BE2C (cell line): Measurements from ENCODE around the gene COPS4.
"Not testable (repeated sequence)": the region's sequence is repeated elsewhere in the genome, so short reads cannot be mapped to it uniquely, and the experiment has no call there.

Experiments
- DNase-seq: peaks from one replicate; pipeline ENCODE4 v3.0.0-alpha.2; 2020
- H3K27me3 ChIP-seq: fragments of 250-450 bp; sonication (Bioruptor Pico); 2 replicates; pipeline ENCODE4 v1.5.1; 2020; ENCODE audit warnings: mild to moderate bottlenecking
- H3K36me3 ChIP-seq: fragments of 250-450 bp; sonication (Bioruptor Pico); 2 replicates; pipeline ENCODE4 v1.5.1; 2020; ENCODE audit warnings: mild to moderate bottlenecking
- H3K4me1 ChIP-seq: fragments of 250-450 bp; sonication (Bioruptor Pico); 2 replicates; pipeline ENCODE4 v1.5.1; 2020
- H3K4me3 ChIP-seq: 2 replicates; pipeline ENCODE4 v1.5.1; 2011; ENCODE audit warnings: low read depth, low read length
- H3K9me3 ChIP-seq: fragments of 250-450 bp; sonication (Bioruptor Pico); 2 replicates; pipeline ENCODE4 v1.5.1; 2020
- TF ChIP-seq, protein P1 (sequence below): IDR thresholded peaks from 2 replicates; pipeline ENCODE4 v1.5.1; 2012; ENCODE audit warnings: mild to moderate bottlenecking, low read depth, low read length

Gene COPS4

DNA sequence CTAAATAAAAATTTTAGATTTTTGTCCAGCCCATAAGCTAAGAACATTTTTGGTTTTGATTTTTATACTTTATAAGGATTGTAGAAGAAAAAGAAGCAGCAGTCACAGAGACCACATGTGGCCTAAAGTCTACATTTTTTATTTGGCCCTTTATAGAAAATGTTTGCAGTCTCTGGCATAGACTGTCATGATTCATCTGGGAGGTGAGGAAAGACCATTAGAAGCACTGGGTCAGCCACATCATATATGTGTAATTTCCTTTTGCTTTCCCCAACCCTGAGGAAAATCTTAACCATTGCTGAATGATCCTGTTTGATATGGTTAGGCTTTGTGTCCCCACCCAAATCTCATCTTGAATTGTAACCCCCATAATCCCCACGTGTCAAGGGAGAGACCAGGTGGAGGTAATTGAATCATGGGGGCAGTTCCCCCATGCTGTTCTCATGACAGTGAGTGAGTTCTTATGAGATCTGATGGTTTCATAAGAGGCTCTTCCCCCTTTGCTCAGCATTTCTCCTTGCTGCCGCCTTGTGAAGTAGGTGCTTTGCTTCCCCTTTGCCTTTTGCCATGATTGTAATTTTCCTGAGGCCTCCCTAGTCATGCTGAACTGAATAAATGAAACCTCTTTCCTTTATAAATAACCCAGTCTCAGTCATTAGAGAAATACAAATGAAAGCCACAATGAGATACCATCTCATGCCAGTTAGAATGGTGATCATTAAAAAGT, 12.1 kb upstream of the COPS4 start:
- Histone ChIP-seq H3K4me3 (no peak overlapping the region), H3K4me1 (no peaks in the 10 kb centered on the region), H3K9me3 (no peaks in the 10 kb centered on the region), H3K27me3 (no peaks in the 10 kb centered on the region), H3K36me3 (no peaks in the 10 kb centered on the region)
- TF ChIP-seq, protein P1, sequence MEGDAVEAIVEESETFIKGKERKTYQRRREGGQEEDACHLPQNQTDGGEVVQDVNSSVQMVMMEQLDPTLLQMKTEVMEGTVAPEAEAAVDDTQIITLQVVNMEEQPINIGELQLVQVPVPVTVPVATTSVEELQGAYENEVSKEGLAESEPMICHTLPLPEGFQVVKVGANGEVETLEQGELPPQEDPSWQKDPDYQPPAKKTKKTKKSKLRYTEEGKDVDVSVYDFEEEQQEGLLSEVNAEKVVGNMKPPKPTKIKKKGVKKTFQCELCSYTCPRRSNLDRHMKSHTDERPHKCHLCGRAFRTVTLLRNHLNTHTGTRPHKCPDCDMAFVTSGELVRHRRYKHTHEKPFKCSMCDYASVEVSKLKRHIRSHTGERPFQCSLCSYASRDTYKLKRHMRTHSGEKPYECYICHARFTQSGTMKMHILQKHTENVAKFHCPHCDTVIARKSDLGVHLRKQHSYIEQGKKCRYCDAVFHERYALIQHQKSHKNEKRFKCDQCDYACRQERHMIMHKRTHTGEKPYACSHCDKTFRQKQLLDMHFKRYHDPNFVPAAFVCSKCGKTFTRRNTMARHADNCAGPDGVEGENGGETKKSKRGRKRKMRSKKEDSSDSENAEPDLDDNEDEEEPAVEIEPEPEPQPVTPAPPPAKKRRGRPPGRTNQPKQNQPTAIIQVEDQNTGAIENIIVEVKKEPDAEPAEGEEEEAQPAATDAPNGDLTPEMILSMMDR = no peak
- DNase-seq = no peak

DNA sequence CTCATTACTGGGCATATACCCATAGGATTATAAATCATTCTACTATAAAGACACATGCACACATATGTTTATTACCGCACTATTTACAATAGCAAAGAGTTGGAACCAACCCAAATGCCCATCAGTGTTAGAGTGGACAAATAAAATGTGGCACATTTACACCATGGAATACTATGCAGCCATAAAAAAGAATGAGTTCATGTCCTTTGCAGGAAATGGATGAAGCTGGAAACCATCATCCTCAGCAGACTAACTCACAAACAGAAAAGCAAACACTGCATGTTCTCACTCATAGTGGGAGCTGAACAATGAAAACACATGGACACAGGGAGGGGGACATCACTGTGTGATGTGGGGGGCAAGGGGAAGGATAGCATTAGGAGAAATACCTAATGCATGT, 11.4 kb upstream of the COPS4 start:
- H3K36me3 ChIP-seq, H3K4me3 ChIP-seq, H3K9me3 ChIP-seq, DNase-seq, H3K4me1 ChIP-seq, H3K27me3 ChIP-seq: not testable (repeated sequence)

- no peak for DNase-seq
- no peak overlapping the region for H3K4me3 ChIP-seq
- H3K4me1 ChIP-seq = no peaks in the 10 kb centered on the region
- TF ChIP-seq, protein P1 = no peak
- H3K9me3 ChIP-seq = no peaks in the 10 kb centered on the region
- no peaks in the 10 kb centered on the region for H3K27me3 ChIP-seq
- no peaks in the 10 kb centered on the region for H3K36me3 ChIP-seq
Observed at GRCh38 chr4:83024233-83024632, 10.8 kb upstream of the COPS4 start.

- no peak overlapping the region for H3K4me3 ChIP-seq
- no peak for DNase-seq
- no peaks in the 10 kb centered on the region for H3K4me1 ChIP-seq
- no peaks in the 10 kb centered on the region for H3K27me3 ChIP-seq
- TF ChIP-seq, protein P1 = no peak
- H3K9me3 ChIP-seq = no peaks in the 10 kb centered on the region
- H3K36me3 ChIP-seq = no peaks in the 10 kb centered on the region
Observed at GRCh38 chr4:83025563-83025962, 9.4 kb upstream of the COPS4 start.

GRCh38 chr4:83028976-83029375, 6.0 kb upstream of the COPS4 start:
- TF ChIP-seq, protein P1 = no peak
- Histone ChIP-seq H3K27me3 (no peaks in the 10 kb centered on the region), H3K36me3 (no peaks in the 10 kb centered on the region), H3K9me3 (no peaks in the 10 kb centered on the region), H3K4me1 (no peaks in the 10 kb centered on the region), H3K4me3 (no peak overlapping the region)
- DNase-seq = no peak

DNA sequence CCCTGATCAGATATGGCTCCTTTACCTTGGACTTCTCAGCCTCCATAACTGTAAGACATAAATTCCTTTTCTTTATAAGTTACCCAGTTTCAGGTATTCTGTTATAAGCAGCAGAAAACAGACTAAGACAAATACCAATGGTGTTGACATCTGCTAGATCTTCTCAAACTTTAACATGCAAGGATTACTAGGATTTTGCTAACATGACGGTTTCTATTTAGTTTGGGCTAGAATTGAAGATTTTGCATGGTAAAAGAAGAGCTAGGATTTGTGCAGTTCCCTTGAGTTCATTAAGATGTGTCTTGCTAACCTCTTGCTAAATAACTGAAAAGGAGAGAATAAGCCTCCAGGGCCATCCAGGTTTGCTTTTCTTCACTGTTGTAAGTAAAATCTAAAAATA, 5.3 kb upstream of the COPS4 start:
- no peak overlapping the region for H3K4me3 ChIP-seq
- TF ChIP-seq, protein P1 = no peak
- H3K36me3 ChIP-seq = no peaks in the 10 kb centered on the region
- DNase-seq = no peak
- no peaks in the 10 kb centered on the region for H3K4me1 ChIP-seq
- H3K9me3 ChIP-seq = no peaks in the 10 kb centered on the region
- no peaks in the 10 kb centered on the region for H3K27me3 ChIP-seq
